Fibroblast of lung (primary cell): Measurements from ENCODE around the gene ADH4.

Experiments used
- CTCF ChIP-seq, 2 donors: IDR thresholded peaks in 1 of 2; conservative IDR thresholded peaks in 1 of 2; 1 replicate in 1 of 2; 2 replicates in 1 of 2; pipeline ENCODE4 v1.5.1; 2011 to 2012; ENCODE audit warnings: low read length in 2 of 2, control low read depth in 1 of 2, inconsistent platforms in 1 of 2, low read depth in 1 of 2, mild to moderate bottlenecking in 1 of 2
- EZH2 ChIP-seq: IDR thresholded peaks from 2 replicates; pipeline ENCODE4 v1.5.1; 2012; ENCODE audit warnings: low read length, control low read depth, mild to moderate bottlenecking; ENCODE audit errors: missing control alignments

GRCh38 chr4:99148550-99148949 is 4.5 kb upstream of the ADH4 start:
- no peak for TF ChIP-seq CTCF (conservative IDR thresholded peaks at IDR 0.05 in 1 of 2, IDR thresholded peaks at IDR 0.05 in 1 of 2; ENCODE audit: low read depth in 1 of 2, low read length in 2 of 2)
- no peak for TF ChIP-seq EZH2
